NB4 (cell line): ENCODE data around the gene HOXC10.

Experiments
- MAX ChIP-seq: IDR thresholded peaks from 2 replicates; pipeline ENCODE4 v1.6.1; 2011; ENCODE audit warnings: low read depth, low read length
- MYC ChIP-seq: IDR thresholded peaks from 2 replicates; pipeline ENCODE4 v1.6.1; 2011; ENCODE audit warnings: low read depth, low read length
- POLR2A ChIP-seq: IDR thresholded peaks from 2 replicates; pipeline ENCODE4 v1.6.1; 2011; ENCODE audit warnings: mild to moderate bottlenecking; ENCODE audit not compliant: insufficient read length; ENCODE audit errors: extremely low read depth
- TF ChIP-seq, protein P1 (sequence below): IDR thresholded peaks from one replicate; pipeline ENCODE4 v1.5.1; 2012; ENCODE audit warnings: low read depth, low read length

GRCh38 chr12:53960187-53961024 is 24.5 kb upstream of the HOXC10 start:
- TF ChIP-seq, protein P1, sequence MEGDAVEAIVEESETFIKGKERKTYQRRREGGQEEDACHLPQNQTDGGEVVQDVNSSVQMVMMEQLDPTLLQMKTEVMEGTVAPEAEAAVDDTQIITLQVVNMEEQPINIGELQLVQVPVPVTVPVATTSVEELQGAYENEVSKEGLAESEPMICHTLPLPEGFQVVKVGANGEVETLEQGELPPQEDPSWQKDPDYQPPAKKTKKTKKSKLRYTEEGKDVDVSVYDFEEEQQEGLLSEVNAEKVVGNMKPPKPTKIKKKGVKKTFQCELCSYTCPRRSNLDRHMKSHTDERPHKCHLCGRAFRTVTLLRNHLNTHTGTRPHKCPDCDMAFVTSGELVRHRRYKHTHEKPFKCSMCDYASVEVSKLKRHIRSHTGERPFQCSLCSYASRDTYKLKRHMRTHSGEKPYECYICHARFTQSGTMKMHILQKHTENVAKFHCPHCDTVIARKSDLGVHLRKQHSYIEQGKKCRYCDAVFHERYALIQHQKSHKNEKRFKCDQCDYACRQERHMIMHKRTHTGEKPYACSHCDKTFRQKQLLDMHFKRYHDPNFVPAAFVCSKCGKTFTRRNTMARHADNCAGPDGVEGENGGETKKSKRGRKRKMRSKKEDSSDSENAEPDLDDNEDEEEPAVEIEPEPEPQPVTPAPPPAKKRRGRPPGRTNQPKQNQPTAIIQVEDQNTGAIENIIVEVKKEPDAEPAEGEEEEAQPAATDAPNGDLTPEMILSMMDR = no peak
- TF ChIP-seq MAX = no peak
- no peak for TF ChIP-seq POLR2A
- no peak for TF ChIP-seq MYC
